HepG2 (cell line): Measurements from ENCODE around the gene OR51A7. TPM values are rescaled to one million over a fixed set of nuclear protein-coding genes. Genes with fewer than 3 reads are reported as not detected.

ENCODE experiments used
- ATAC-seq: fragments of 200-7000 bp; cut with Tn5 transposase; 3 replicates; pipeline ENCODE4 v1.9.1; 2020; ENCODE audit warnings: mild to moderate bottlenecking, moderate library complexity
- BruUV-seq: library from RNA; stranded (reverse); fragments of 400-500 nt; replicated peaks from 2 replicates; lab custom pipeline; 2021; lab: Mats Ljungman, UMichigan
- CTCF ChIA-PET: fragments of 300-600 bp; formaldehyde crosslinking; extraction: SDS; loops from one replicate; lab custom pipeline; 2021; ENCODE audit warnings: low total read pairs, inconsistent platforms, low intra/inter-chr PET ratio; lab: Yijun Ruan, JAX
- POLR2A ChIA-PET: fragments of 350-600 bp; sonication (Branson Sonifier 250); formaldehyde crosslinking; loops from one replicate; lab custom pipeline; 2020; ENCODE audit warnings: antibody characterized with exemption, inconsistent platforms; lab: Yijun Ruan, JAX
- DNase-seq: peaks from one replicate; pipeline ENCODE4 v3.0.0-alpha.2; 2015; ENCODE audit warnings: low spot score
- FAIRE-seq: peaks from 3 replicates; lab custom pipeline; 2011; peaks lifted over from hg19 to GRCh38; lab: Jason Lieb, UNC
- H2AFZ ChIP-seq: one replicate; pipeline ENCODE4 v1.6.1; 2011; ENCODE audit warnings: low read length, inconsistent platforms
- H3K27ac ChIP-seq: fragments of 300-600 bp; 3 replicates; pipeline ENCODE4 v1.8.0; 2011; ENCODE audit warnings: mixed run types, mild to moderate bottlenecking, mixed read lengths, low read length, inconsistent platforms; ENCODE audit not compliant: insufficient read depth; ENCODE audit errors: extremely low read length
- H3K27me3 ChIP-seq, 2 experiments: fragments of 200-600 bp in 1 of 2; 2 replicates in 1 of 2; 3 replicates in 1 of 2; pipeline versions ENCODE4 v1.6.0 to v1.8.0; 2011; ENCODE audit warnings: low read length in 2 of 2, mild to moderate bottlenecking in 2 of 2, moderate library complexity in 2 of 2, inconsistent platforms in 1 of 2; ENCODE audit not compliant: insufficient read depth in 2 of 2, control insufficient read depth in 1 of 2
- H3K36me3 ChIP-seq, 2 experiments: fragments of 200-600 bp in 1 of 2; replicated peaks in 1 of 2; 2 replicates in 1 of 2; 3 replicates in 1 of 2; pipeline versions ENCODE4 v1.5.1 to v1.8.0; 2011; ENCODE audit warnings: low read length in 2 of 2, inconsistent platforms in 1 of 2; ENCODE audit not compliant: insufficient read depth in 2 of 2, control insufficient read depth in 1 of 2
- H3K4me1 ChIP-seq: 2 replicates; pipeline ENCODE4 v1.5.1; 2012; ENCODE audit warnings: low read length, inconsistent platforms; ENCODE audit not compliant: insufficient read depth
- H3K4me2 ChIP-seq: 2 replicates; pipeline ENCODE4 v1.6.0; 2011; ENCODE audit warnings: low read depth, low read length, inconsistent platforms
- H3K4me3 ChIP-seq, 3 experiments: fragments of 200-600 bp in 1 of 3; sonication (generic), shearing (Covaris generic) in 1 of 3; replicated peaks in 1 of 3; 2 replicates each; pipeline ENCODE4 v1.5.1; 2011 to 2016; ENCODE audit warnings: low read length in 3 of 3, inconsistent platforms in 2 of 3, low read depth in 2 of 3, mild to moderate bottlenecking in 2 of 3, control low read depth in 1 of 3, mixed read lengths in 1 of 3; ENCODE audit not compliant: insufficient read depth in 1 of 3
- H3K79me2 ChIP-seq: one replicate; pipeline ENCODE4 v1.6.1; 2011; ENCODE audit warnings: low read length, inconsistent platforms; ENCODE audit not compliant: insufficient read depth
- H3K9ac ChIP-seq: 2 replicates; pipeline ENCODE4 v1.6.0; 2011; ENCODE audit warnings: mild to moderate bottlenecking, low read depth, low read length, inconsistent platforms; ENCODE audit not compliant: insufficient read depth
- H3K9me3 ChIP-seq: 2 replicates; pipeline ENCODE4 v1.5.1; 2012; ENCODE audit warnings: mild to moderate bottlenecking, low read length
- H4K20me1 ChIP-seq: 2 replicates; pipeline ENCODE4 v1.6.0; 2011; ENCODE audit warnings: inconsistent platforms, mild to moderate bottlenecking, low read length, moderate library complexity; ENCODE audit not compliant: insufficient read depth
- HDAC6 ChIP-seq: fragments of 200-600 bp; sonication (generic); IDR thresholded peaks from 2 replicates; pipeline ENCODE4 v1.7.0; 2017; ENCODE audit warnings: mild to moderate bottlenecking, antibody characterized with exemption, low read length, low read depth
- MZF1 ChIP-seq: sonication (generic); formaldehyde crosslinking; IDR thresholded peaks from 2 replicates; pipeline ENCODE4 v1.8.1; 2023; ENCODE audit warnings: mild to moderate bottlenecking, missing genetic modification reagents, borderline replicate concordance
- PBX3 ChIP-seq: sonication (generic); formaldehyde crosslinking; IDR thresholded peaks from 2 replicates; pipeline ENCODE4 v1.8.1; 2023; ENCODE audit warnings: missing genetic modification reagents, inconsistent platforms, borderline replicate concordance
- REL ChIP-seq: sonication (generic); formaldehyde crosslinking; conservative IDR thresholded peaks from 2 replicates; pipeline ENCODE4 v1.8.0; 2022; ENCODE audit warnings: mild to moderate bottlenecking, missing genetic modification reagents, moderate library complexity
- ZNF121 ChIP-seq: sonication (generic); formaldehyde crosslinking; IDR thresholded peaks from 2 replicates; pipeline ENCODE4 v1.5.0; 2020; ENCODE audit warnings: mild to moderate bottlenecking, missing genetic modification reagents
- ZNF589 ChIP-seq: sonication (generic); formaldehyde crosslinking; conservative IDR thresholded peaks from 2 replicates; pipeline ENCODE4 v1.8.0; 2022; ENCODE audit warnings: mild to moderate bottlenecking, moderate library complexity, missing genetic modification reagents
- ZNF672 ChIP-seq: sonication (generic); formaldehyde crosslinking; IDR thresholded peaks from 2 replicates; pipeline ENCODE4 v1.8.1; 2022; ENCODE audit warnings: missing genetic modification reagents
- ZNF749 ChIP-seq: sonication (generic); formaldehyde crosslinking; IDR thresholded peaks from 2 replicates; pipeline ENCODE4 v1.8.0; 2022; ENCODE audit warnings: mild to moderate bottlenecking, missing genetic modification reagents, moderate library complexity, borderline replicate concordance
- ZSCAN21 ChIP-seq: sonication (generic); formaldehyde crosslinking; IDR thresholded peaks from 2 replicates; pipeline ENCODE4 v1.8.0; 2022; ENCODE audit warnings: mild to moderate bottlenecking, missing genetic modification reagents, moderate library complexity, borderline replicate concordance
- in situ Hi-C: cut with HindIII; loops from 2 replicates; pipeline ENCODE4 v1.10.0; 2017; ENCODE audit warnings: low pct_unique_long_range_greater_than_20kb; ENCODE audit not compliant: extremely low pct_ligation_motif_present
- intact Hi-C: fragments of 100-400 bp; cut with micrococcal nuclease; formaldehyde crosslinking; loops from one replicate; pipeline ENCODE4 v1.10.0; 2022; ENCODE audit not compliant: unreplicated experiment
- polyA plus RNA-seq, 8 experiments: library from polyadenylated mRNA; depleted of rRNA in 3 of 8; stranded (reverse) in 7 of 8; unstranded in 1 of 8; fragments of >200 nt; fragmentation: Illumina TruSeq in 4 of 8; extraction: Trizol in 4 of 8; gene quantifications; 2 replicates each; pipeline versions ENCODE4 v1.2.1 to v1.2.3, GENCODE V29; 2011 to 2016; ENCODE audit warnings: low read depth in 4 of 8, missing spikeins in 1 of 8, mixed read lengths in 1 of 8; ENCODE audit not compliant: insufficient read depth in 1 of 8
- total RNA-seq, 5 experiments: library from RNA; depleted of rRNA; stranded (reverse); fragments of >200 nt; fragmentation: Illumina TruSeq; extraction: Trizol; gene quantifications; 2 replicates each; pipeline ENCODE4 v1.2.3, GENCODE V29; 2016; ENCODE audit warnings: low read depth in 1 of 5

Gene OR51A7
- total and polyA plus RNA-seq, 2 of the 13 experiments (the other 11 are each of a cell fraction or from before 2014, with no cell fraction given) = not detected

GRCh38 chr11:4862447-4863236 lies 40.9 kb upstream of the OR51A7 start:
- no peaks in the 10 kb centered on the region for H3K79me2 ChIP-seq
- no peak overlapping the region for H3K4me3 ChIP-seq
- FAIRE-seq (no peak), DNase-seq (no peak), ATAC-seq (no peak)
- ChIA-PET POLR2A (no interaction called here), CTCF (no interaction called here)
- no peak overlapping the region for H3K9ac ChIP-seq
- TF ChIP-seq ZSCAN21 (CRISPR knock-in tag) (no peak), HDAC6 (no peak), MZF1 (CRISPR knock-in tag) (no peak), ZNF121 (CRISPR knock-in tag) (no peak), PBX3 (CRISPR knock-in tag) (no peak), ZNF749 (CRISPR knock-in tag) (no peak), ZNF672 (CRISPR knock-in tag) (no peak), REL (no peak), ZNF589 (CRISPR knock-in tag) (no peak)
- in situ Hi-C loops (no loop called here), intact Hi-C loops (no loop called here)
- BruUV-seq = no TSS peak
- no peaks in the 10 kb centered on the region for H3K36me3 ChIP-seq
- no peaks in the 10 kb centered on the region for H3K27me3 ChIP-seq
- H3K9me3 ChIP-seq = no peaks in the 10 kb centered on the region
- H3K4me1 ChIP-seq = no peaks in the 10 kb centered on the region
- H4K20me1 ChIP-seq = no peaks in the 10 kb centered on the region
- H3K4me2 ChIP-seq = no peak overlapping the region
- H3K27ac ChIP-seq = no peak overlapping the region
- no peak overlapping the region for H2AFZ ChIP-seq
